Measurements from ENCODE around the gene FGB. TPM values are rescaled to one million over a fixed set of nuclear protein-coding genes. Genes with fewer than 3 reads are reported as not detected.

Gene FGB
- polyA plus RNA-seq, 1 experiment: not detected

DNA sequence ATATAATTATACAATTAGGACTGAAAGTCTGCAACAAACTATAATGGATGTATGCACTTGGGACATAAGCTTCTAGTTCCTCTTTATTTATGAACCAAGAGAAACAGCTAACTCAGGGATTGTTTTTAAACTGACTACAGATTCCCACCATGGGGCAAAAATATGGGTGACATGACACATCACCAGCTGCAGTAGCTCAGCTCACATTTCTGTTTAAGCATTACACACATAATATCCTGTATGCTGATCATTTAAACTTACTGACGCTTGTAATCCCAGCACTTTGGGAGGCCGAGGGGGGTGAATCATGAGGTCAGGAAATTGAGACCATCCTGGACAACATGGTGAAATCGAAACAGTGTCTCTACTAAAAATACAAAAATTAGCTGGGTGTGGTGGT lies 11.5 kb downstream of the FGB start:
- CTCF ChIA-PET: interaction anchor here (1.1 to 1.5 kb wide), 3 partner anchors 9 to 22 kb away, joined by 3 to 6 read pairs (median 4); no protein-coding TSS in a partner anchor
- no peak overlapping the region for H3K4me3 ChIP-seq (ENCODE audit: low read depth, low read length)
- no peaks in the 10 kb centered on the region for H3K36me3 ChIP-seq (ENCODE audit: control insufficient read depth, insufficient read depth, low read length)
- POLR2A ChIA-PET: no interaction called here
- no peak for TF ChIP-seq CTCF (IDR thresholded peaks at IDR 0.05; ENCODE audit: insufficient read depth, low read depth, low read length)
- H3K27me3 ChIP-seq (ENCODE audit: control insufficient read depth, insufficient read depth, low read length): no peaks in the 10 kb centered on the region
- DNase-seq (ENCODE audit: low read depth): no peak

DNA sequence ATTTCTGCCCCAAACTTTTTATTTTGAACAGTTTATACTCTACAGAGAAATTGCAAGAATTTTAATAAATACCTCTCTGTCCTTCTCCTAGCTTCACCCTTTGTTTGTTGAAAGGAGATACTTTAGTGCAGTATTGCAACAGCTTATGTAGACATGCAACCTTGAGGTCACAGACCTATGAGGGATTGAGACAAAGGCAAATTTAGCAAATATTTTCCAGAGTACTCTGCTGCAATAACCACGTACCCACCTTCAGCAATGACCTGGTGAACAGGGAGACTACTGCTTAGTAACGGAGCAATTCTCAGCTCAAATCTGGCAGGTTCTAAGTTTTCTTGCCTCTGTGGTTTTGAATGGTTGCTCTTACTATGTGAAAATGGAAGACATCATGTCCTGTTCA lies 14.5 kb downstream of the FGB start:
- no peak for DNase-seq (ENCODE audit: low read depth)
- Histone ChIP-seq H3K27me3 (ENCODE audit: control insufficient read depth, insufficient read depth, low read length) (no peaks in the 10 kb centered on the region), H3K36me3 (ENCODE audit: control insufficient read depth, insufficient read depth, low read length) (no peaks in the 10 kb centered on the region), H3K4me3 (ENCODE audit: low read depth, low read length) (no peak overlapping the region)
- ChIA-PET POLR2A (no interaction called here), CTCF (no interaction called here)
- no peak for TF ChIP-seq CTCF (IDR thresholded peaks at IDR 0.05; ENCODE audit: insufficient read depth, low read depth, low read length)

DNA sequence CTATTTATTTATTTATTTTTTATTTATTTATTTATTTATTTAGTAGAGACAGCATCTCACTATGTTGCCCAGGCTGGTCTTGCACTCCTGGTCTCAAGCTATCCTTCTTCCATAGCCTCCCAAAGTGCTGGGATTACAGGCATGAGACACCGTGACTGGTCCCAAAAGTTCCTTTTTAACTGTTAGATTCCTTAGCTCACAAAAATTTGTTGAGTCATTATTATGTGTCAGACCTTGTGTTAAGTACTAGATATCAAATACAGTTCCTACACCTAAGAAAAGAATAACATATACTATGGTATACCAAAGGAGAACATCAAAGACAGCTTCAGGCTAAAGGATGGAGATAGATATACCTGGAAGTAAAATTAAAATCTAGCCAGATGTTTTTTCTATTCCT lies 16.1 kb downstream of the FGB start:
- no peaks in the 10 kb centered on the region for H3K36me3 ChIP-seq (ENCODE audit: control insufficient read depth, insufficient read depth, low read length)
- H3K4me3 ChIP-seq (ENCODE audit: low read depth, low read length): no peak overlapping the region
- DNase-seq (ENCODE audit: low read depth): no peak
- ChIA-PET CTCF (interaction anchor here (1.2 kb wide), 1 partner anchor 18 kb away, joined by 4 read pairs; no protein-coding TSS in a partner anchor), POLR2A (no interaction called here)
- H3K27me3 ChIP-seq (ENCODE audit: control insufficient read depth, insufficient read depth, low read length): no peaks in the 10 kb centered on the region
- TF ChIP-seq CTCF (IDR thresholded peaks at IDR 0.05; ENCODE audit: insufficient read depth, low read depth, low read length): no peak

DNA sequence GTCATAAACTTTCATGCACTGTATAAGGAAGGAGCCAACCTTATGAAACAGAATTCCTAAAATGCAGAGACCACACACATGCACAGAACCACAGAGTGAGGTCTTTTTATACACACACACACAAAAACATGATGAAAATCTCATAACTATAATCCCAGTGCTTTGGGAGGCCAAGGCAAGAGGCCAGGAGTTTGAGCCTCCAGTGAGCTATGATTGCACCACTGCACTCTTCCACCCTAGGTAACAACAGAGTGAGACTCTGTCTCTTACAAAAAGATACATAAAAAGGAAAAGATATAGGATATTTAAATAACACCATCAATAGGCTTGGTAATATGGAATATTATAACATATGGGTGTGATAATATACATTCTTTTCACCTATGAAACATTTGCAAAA lies 17.1 kb downstream of the FGB start:
- CTCF ChIA-PET: no interaction called here
- POLR2A ChIA-PET: no interaction called here
- H3K36me3 ChIP-seq (ENCODE audit: control insufficient read depth, insufficient read depth, low read length): no peaks in the 10 kb centered on the region
- TF ChIP-seq CTCF (IDR thresholded peaks at IDR 0.05; ENCODE audit: insufficient read depth, low read depth, low read length): no peak
- DNase-seq (ENCODE audit: low read depth): no peak
- no peaks in the 10 kb centered on the region for H3K27me3 ChIP-seq (ENCODE audit: control insufficient read depth, insufficient read depth, low read length)
- H3K4me3 ChIP-seq (ENCODE audit: low read depth, low read length): no peak overlapping the region

DNA sequence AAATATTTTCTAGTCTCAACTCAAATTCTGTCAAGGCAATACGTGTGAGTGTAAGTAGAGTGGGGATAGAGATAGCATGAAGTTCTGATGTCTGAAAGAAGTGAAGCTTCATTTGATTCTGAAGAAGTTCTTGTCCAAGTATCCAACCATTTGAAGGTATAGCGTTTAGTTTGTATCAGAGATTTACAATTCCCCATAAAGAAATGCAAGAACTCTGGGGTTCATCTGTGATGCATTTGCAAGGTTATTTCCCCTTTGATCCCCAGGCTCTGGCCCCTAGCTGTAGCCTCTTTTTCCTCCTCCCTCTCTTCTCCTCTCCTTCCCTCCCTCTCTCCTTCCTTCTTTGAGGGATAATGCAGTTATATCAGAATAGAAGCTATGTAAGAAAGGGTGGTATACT lies 19.9 kb downstream of the FGB start:
- ChIA-PET CTCF (no interaction called here), POLR2A (no interaction called here)
- no peak for TF ChIP-seq CTCF (IDR thresholded peaks at IDR 0.05; ENCODE audit: insufficient read depth, low read depth, low read length)
- Histone ChIP-seq H3K27me3 (ENCODE audit: control insufficient read depth, insufficient read depth, low read length) (no peaks in the 10 kb centered on the region), H3K4me3 (ENCODE audit: low read depth, low read length) (no peak overlapping the region), H3K36me3 (ENCODE audit: control insufficient read depth, insufficient read depth, low read length) (no peaks in the 10 kb centered on the region)
- DNase-seq (ENCODE audit: low read depth): no peak

All from BJ (cell line).